Nucleus accumbens (tissue), 56 donors: ENCODE data around the gene ARHGEF5.
"Not testable (repeated sequence)": the region's sequence is repeated elsewhere in the genome, so short reads cannot be mapped to it uniquely, and the experiment has no call there.

Experiments
- DNase-seq, 56 donors: peaks; one replicate each; lab custom pipeline; 2025; lab: John Stamatoyannopoulos, UW

The ARHGEF5 gene

GRCh38 chr7:144418931-144419330 lies 63.7 kb downstream of the ARHGEF5 start:
- DNase-seq: not testable (repeated sequence)

GRCh38 chr7:144427539-144427938 lies 72.3 kb downstream of the ARHGEF5 start:
- not testable (repeated sequence) for DNase-seq

DNA sequence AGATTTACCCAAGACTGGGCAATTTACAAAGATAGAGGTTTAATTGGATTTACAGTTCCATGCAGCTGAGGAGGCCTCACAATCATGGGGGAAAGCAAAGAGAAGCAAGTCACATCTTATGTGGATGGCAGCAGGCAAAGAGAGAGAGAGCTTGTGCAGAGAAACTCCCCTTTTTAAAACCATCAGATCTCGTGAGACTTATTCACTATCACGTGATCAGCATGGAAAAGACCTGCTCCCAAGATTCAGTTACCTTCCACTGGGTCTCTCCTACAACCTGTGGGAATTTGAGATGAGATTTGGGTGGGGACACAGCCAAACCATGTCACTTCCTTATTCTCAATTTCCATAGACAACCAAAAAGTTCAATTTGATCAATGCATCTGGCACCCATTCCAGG lies 73.2 kb downstream of the ARHGEF5 start:
- no peak for DNase-seq
